T-cell (primary cell): ENCODE data around the gene BRI3. TPM values are rescaled to one million over a fixed set of nuclear protein-coding genes. Genes with fewer than 3 reads are reported as not detected.

ENCODE experiments used
- ATAC-seq, 4 experiments: fragments of 200-7000 bp in 3 of 4; fragments of 150-1000 bp in 1 of 4; cut with Tn5 transposase; replicated peaks in 1 of 4; 1 replicate in 3 of 4; 2 replicates in 1 of 4; pipeline ENCODE4 v1.10.0; 2021; ENCODE audit warnings: moderate library complexity in 3 of 4, mild to moderate bottlenecking in 2 of 4, moderate number of reproducible peaks in 1 of 4
- CTCF ChIA-PET, 2 donors: fragments of 300-600 bp; sonication (Branson Sonifier 250); formaldehyde crosslinking; loops; one replicate each; lab custom pipeline; 2022; ENCODE audit warnings: antibody characterized with exemption in 2 of 2; lab: Charles Lee
- POLR2A ChIA-PET, 2 donors: fragments of 300-600 bp; sonication (Branson Sonifier 250); formaldehyde crosslinking; loops; one replicate each; lab custom pipeline; 2022; ENCODE audit warnings: antibody characterized with exemption in 2 of 2; lab: Charles Lee
- DNase-seq, 35 experiments: peaks; one replicate each; pipeline versions ENCODE4 v3.0.0 to v3.0.0-alpha.2; 2013 to 2023
- H3K27ac ChIP-seq: one replicate; pipeline ENCODE4 v1.5.1; 2013; ENCODE audit warnings: low read length
- H3K27me3 ChIP-seq, 2 experiments: replicated peaks in 1 of 2; 1 replicate in 1 of 2; 2 replicates in 1 of 2; pipeline versions ENCODE4 v1.6.1 to v1.7.0; 2013; ENCODE audit warnings: low read length in 1 of 2, mixed read lengths in 1 of 2; ENCODE audit not compliant: control insufficient read depth in 2 of 2, insufficient read depth in 2 of 2; ENCODE audit errors: extremely low read depth in 1 of 2
- H3K36me3 ChIP-seq, 2 donors: 1 replicate in 1 of 2; 2 replicates in 1 of 2; pipeline versions ENCODE4 v1.6.1 to v1.7.0; 2013; ENCODE audit warnings: low read length in 1 of 2; ENCODE audit not compliant: control insufficient read depth in 2 of 2, insufficient read depth in 1 of 2; ENCODE audit errors: extremely low read depth in 1 of 2
- H3K4me1 ChIP-seq, 2 experiments: 1 replicate in 1 of 2; 2 replicates in 1 of 2; pipeline versions ENCODE4 v1.6.1 to v1.7.0; 2013; ENCODE audit warnings: low read length in 2 of 2, mixed read lengths in 1 of 2; ENCODE audit not compliant: insufficient read depth in 2 of 2, control insufficient read depth in 1 of 2; ENCODE audit errors: extremely low read depth in 1 of 2
- H3K4me3 ChIP-seq, 2 donors: 1 replicate in 1 of 2; 2 replicates in 1 of 2; pipeline versions ENCODE4 v1.5.1 to v1.7.0; 2013; ENCODE audit warnings: mild to moderate bottlenecking in 2 of 2, low read length in 1 of 2, moderate library complexity in 1 of 2; ENCODE audit not compliant: control insufficient read depth in 1 of 2; ENCODE audit errors: extremely low read depth in 1 of 2
- H3K9me3 ChIP-seq: 2 replicates; pipeline ENCODE4 v1.7.0; 2013
- H3K27ac Mint-ChIP-seq, 2 donors: one replicate each; pipeline ENCODE4 v1.8.0; 2020 to 2021; ENCODE audit warnings: mild to moderate bottlenecking in 2 of 2, mixed read lengths in 2 of 2
- H3K27me3 Mint-ChIP-seq, 2 donors: one replicate each; pipeline ENCODE4 v1.8.0; 2021 to 2022; ENCODE audit warnings: mixed read lengths in 2 of 2
- H3K36me3 Mint-ChIP-seq: one replicate; pipeline ENCODE4 v1.8.0; 2021; ENCODE audit warnings: mixed read lengths
- H3K4me1 Mint-ChIP-seq, 3 donors: one replicate each; pipeline ENCODE4 v1.8.0; 2020 to 2022; ENCODE audit warnings: mixed read lengths in 3 of 3, mild to moderate bottlenecking in 1 of 3
- H3K4me3 Mint-ChIP-seq, 3 donors: one replicate each; pipeline ENCODE4 v1.8.0; 2020 to 2022; ENCODE audit warnings: mild to moderate bottlenecking in 3 of 3, mixed read lengths in 3 of 3, moderate library complexity in 3 of 3
- H3K9me3 Mint-ChIP-seq, 3 donors: one replicate each; pipeline ENCODE4 v1.8.0; 2020 to 2022; ENCODE audit warnings: mixed read lengths in 3 of 3
- WGBS: methylation state at CpG from one replicate; pipeline ENCODE4 v1.1.5; 2013; ENCODE audit warnings: missing lambda C conversion rate; ENCODE audit not compliant: insufficient coverage; 5-methylcytosine and 5-hydroxymethylcytosine counted together
- total RNA-seq, 35 experiments: library from RNA in 6 of 35; stranded (reverse) in 6 of 35; fragments of 120-200 nt in 1 of 35; gene quantifications; one replicate each; pipeline versions ENCODE4 v1.2.1 to v1.2.4 and lab custom pipeline; 2013 to 2026

Gene BRI3
- total RNA-seq, 5 donors from 2014 or later (not counting 1 experiment from before 2014, with no cell fraction given), result 53.4 to 73.0 (median 61.2) TPM

DNA sequence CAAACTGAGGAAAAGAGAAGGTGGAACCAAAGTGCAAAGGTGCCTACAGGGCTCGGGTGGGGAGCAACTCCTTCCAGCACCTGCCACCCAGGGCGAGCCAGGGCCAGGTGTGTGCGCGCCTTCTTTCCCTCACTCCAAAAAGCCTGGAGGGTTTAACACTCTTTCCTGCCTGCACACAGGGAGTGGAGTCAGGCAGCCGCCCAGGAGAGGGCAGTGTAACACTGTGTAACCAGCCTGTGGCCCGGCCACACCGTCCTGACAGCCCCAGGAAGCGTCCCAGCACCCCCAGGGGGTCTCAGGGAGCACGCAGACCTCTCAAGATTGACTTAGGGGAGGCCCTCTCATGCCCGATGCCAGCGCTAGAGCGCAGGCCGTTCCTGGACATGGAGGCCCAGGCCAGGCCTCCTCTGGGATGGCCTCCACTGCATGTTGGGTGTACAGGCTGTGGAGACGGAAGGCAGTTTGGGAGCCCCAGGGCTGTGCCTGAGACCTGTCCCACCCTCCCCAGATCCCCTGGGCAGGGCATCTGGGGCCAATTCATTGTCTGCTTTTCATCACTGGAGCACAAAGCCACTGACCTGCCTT lies 13.4 kb downstream of the BRI3 start:
- no peak overlapping the region for H3K4me3 ChIP-seq
- CTCF ChIA-PET, result no interaction called here
- Mint-ChIP-seq H3K9me3 (no peaks in the 10 kb centered on the region), H3K36me3 (peaks cover 2% of the 10 kb centered on the region), H3K27ac (no peak overlapping the region), H3K4me3 (no peak overlapping the region), H3K4me1 (no peaks in the 10 kb centered on the region), H3K27me3 (no peaks in the 10 kb centered on the region)
- 69% methylated on average over 13 of the region's 14 CpGs for WGBS
- POLR2A ChIA-PET, result no interaction called here
- H3K27me3 ChIP-seq, result no peaks in the 10 kb centered on the region
- ATAC-seq (peak; percentile 36 to 61 (median 52)), DNase-seq (peak in 11 of 35 experiments; percentile 14 to 33 (median 20))
- no peaks in the 10 kb centered on the region for H3K9me3 ChIP-seq
- no peak overlapping the region for H3K27ac ChIP-seq
- H3K36me3 ChIP-seq, result peaks cover 8 to 15% of the 10 kb centered on the region in 2 donors
- no peaks in the 10 kb centered on the region for H3K4me1 ChIP-seq

DNA sequence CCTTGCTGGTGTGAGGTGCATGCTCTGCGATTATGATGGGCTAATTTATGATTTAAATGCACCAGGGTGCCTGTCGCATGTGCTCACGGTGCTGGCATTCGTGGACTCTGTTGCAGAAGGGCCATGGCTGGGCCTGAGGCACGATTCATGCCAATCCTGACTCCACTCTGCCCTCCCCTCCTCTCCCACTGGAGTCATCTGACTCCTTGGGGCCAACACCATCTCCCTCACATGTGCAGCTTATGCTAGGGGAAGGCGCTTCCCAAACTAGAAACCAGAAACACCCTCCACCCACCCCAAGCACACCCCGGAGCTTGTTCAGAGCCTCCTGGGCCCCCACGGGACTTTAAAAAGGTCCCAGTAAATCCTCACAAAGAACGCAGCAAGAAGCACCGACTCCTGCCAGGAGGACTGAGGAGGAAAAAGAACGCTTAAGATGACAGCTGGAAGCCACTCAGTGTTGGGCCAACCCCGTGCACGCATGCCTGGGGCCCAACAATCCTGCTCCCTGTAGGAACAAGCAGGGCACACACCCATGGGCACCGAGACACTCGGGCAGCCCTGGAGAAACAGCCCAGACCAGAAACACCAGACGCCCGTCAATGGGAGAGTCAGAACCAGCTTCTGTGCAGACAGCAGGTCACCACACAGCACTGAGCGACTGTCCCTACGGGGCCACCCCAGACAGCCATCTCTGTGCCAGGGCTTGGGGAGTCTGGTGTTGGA lies 14.1 kb downstream of the BRI3 start:
- H3K27me3 Mint-ChIP-seq, result no peaks in the 10 kb centered on the region
- DNase-seq, result no peak
- Histone ChIP-seq H3K9me3 (no peaks in the 10 kb centered on the region), H3K27me3 (no peaks in the 10 kb centered on the region), H3K4me1 (no peaks in the 10 kb centered on the region), H3K36me3 (peaks cover 8 to 15% of the 10 kb centered on the region in 2 donors), H3K4me3 (no peak overlapping the region), H3K27ac (no peak overlapping the region)
- WGBS, result 95% methylated on average over 14 of the region's 19 CpGs
- no peak overlapping the region for H3K27ac Mint-ChIP-seq
- POLR2A ChIA-PET, result no interaction called here
- no peaks in the 10 kb centered on the region for H3K4me1 Mint-ChIP-seq
- CTCF ChIA-PET, result no interaction called here
- peaks cover 2% of the 10 kb centered on the region for H3K36me3 Mint-ChIP-seq
- peak in 1 of 4 experiments; percentile 16 for ATAC-seq
- no peaks in the 10 kb centered on the region for H3K9me3 Mint-ChIP-seq
- H3K4me3 Mint-ChIP-seq, result no peak overlapping the region

DNA sequence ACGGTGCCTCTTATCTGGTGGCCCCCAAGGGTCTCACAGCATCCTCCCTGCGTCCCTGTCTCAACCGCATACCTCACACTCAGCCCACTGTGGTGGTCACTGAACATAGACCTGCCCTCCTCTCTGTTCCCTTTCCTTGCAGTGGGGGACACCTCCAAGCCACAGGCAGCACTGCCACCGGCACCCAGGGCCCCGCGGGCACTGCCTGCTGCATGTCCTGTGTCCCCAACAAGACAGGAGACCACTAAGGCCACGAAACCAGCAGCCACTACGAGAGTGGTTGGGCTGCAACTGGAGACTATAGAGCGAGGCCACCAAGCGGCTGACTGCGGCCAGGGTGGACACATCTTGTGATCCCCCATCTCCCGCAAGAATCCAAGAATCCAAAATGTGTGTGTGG lies 15.3 kb downstream of the BRI3 start:
- POLR2A ChIA-PET, result no interaction called here
- Mint-ChIP-seq H3K9me3 (no peaks in the 10 kb centered on the region), H3K4me1 (no peaks in the 10 kb centered on the region), H3K4me3 (no peak overlapping the region), H3K27me3 (no peaks in the 10 kb centered on the region), H3K27ac (no peak overlapping the region), H3K36me3 (no peaks in the 10 kb centered on the region)
- H3K36me3 ChIP-seq, result peaks cover 8 to 12% of the 10 kb centered on the region in 2 donors
- H3K27me3 ChIP-seq, result no peaks in the 10 kb centered on the region
- DNase-seq, result no peak
- WGBS, result 88% methylated on average over 8 of the region's 12 CpGs
- CTCF ChIA-PET, result no interaction called here
- no peak overlapping the region for H3K27ac ChIP-seq
- no peaks in the 10 kb centered on the region for H3K9me3 ChIP-seq
- H3K4me1 ChIP-seq, result no peaks in the 10 kb centered on the region
- H3K4me3 ChIP-seq, result no peak overlapping the region
- ATAC-seq, result no peak

DNA sequence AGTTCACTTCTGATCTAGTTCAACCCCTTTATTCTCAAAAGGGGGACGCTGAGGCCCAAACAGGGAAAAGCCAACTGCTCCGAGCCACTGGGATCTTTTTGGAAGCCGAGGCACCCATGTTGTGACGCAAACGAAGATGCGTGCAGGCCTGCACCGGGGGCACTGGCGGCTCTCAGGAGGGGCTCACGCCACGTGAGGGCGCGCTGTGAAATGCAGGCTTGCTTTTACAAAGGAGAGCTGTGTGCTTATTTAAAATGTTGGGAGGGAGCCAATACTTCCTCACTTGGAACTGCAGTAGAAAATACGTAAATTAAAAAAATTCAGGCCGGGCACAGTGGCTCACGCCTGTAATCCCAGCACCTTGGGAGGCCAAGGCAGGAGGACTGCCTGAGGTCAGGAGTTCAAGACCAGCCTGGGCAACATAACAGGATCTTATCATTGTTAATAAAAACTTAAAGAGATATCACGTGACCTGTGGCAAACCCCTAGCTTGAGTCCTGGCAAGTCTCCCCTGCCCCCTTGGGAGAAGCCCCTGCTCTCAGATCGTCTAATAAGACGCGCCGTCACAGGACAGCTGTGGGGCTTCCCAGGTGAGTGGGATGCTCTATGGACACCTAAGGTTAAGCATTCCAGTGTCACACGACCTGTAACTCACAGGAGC lies 16.3 kb downstream of the BRI3 start:
- Histone ChIP-seq H3K27ac (no peak overlapping the region), H3K4me1 (no peaks in the 10 kb centered on the region), H3K9me3 (no peaks in the 10 kb centered on the region), H3K4me3 (no peak overlapping the region), H3K36me3 (peaks cover 6 to 8% of the 10 kb centered on the region in 2 donors), H3K27me3 (no peaks in the 10 kb centered on the region)
- no peak overlapping the region for H3K27ac Mint-ChIP-seq
- no peaks in the 10 kb centered on the region for H3K4me1 Mint-ChIP-seq
- 93% methylated on average over 18 of the region's 21 CpGs for WGBS
- no peaks in the 10 kb centered on the region for H3K36me3 Mint-ChIP-seq
- H3K27me3 Mint-ChIP-seq, result no peaks in the 10 kb centered on the region
- DNase-seq, result no peak
- no peak for ATAC-seq
- no peak overlapping the region for H3K4me3 Mint-ChIP-seq
- POLR2A ChIA-PET, result no interaction called here
- H3K9me3 Mint-ChIP-seq, result no peaks in the 10 kb centered on the region
- CTCF ChIA-PET, result no interaction called here

DNA sequence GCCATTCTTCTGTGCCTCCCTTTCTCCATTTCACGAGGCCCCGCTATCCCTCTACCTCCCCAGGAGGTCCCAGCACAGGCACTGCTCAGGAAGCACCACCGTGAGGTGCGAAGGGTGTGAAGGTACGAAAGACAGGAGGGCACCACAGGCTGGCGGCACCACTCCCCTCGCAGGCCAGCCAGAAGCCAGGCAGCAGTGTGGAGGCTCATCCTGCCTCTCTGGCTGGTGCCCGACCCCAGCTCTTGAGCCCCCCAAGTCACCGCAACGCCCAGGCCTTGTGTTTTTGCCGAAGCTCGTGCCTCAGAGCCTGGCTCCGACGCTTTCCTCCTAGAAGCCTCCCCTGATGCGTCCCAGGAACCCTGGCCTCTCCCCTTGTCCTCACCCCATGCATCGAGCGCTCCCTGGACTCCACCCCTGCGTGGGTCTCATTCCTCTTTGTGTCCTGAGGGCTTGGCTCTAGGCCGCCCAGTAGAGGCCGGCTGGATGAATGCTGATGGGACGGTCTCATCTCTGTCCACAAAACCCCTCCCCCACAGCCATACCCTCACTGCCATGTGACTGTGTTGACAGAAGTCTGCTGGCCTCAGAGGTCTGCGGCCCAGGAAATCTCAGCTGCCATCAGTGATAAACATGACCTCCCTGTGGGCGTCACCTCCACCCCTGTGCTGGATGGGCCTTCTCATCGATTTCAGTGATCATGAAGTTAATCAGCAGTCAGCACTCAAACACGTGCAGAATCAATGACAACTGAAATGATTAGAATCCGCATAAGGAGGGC lies 19.3 kb downstream of the BRI3 start:
- Histone ChIP-seq H3K4me1 (no peaks in the 10 kb centered on the region), H3K9me3 (no peaks in the 10 kb centered on the region), H3K27ac (no peak overlapping the region), H3K27me3 (no peaks in the 10 kb centered on the region), H3K4me3 (no peak overlapping the region), H3K36me3 (peaks cover 0 to 3% of the 10 kb centered on the region in 2 donors)
- H3K4me3 Mint-ChIP-seq, result no peak overlapping the region
- ChIA-PET POLR2A (no interaction called here), CTCF (no interaction called here)
- no peaks in the 10 kb centered on the region for H3K36me3 Mint-ChIP-seq
- H3K27me3 Mint-ChIP-seq, result no peaks in the 10 kb centered on the region
- ATAC-seq (no peak), DNase-seq (no peak)
- H3K9me3 Mint-ChIP-seq, result no peaks in the 10 kb centered on the region
- WGBS, result 94% methylated on average over 18 of the region's 26 CpGs
- H3K4me1 Mint-ChIP-seq, result no peaks in the 10 kb centered on the region
- no peak overlapping the region for H3K27ac Mint-ChIP-seq

DNA sequence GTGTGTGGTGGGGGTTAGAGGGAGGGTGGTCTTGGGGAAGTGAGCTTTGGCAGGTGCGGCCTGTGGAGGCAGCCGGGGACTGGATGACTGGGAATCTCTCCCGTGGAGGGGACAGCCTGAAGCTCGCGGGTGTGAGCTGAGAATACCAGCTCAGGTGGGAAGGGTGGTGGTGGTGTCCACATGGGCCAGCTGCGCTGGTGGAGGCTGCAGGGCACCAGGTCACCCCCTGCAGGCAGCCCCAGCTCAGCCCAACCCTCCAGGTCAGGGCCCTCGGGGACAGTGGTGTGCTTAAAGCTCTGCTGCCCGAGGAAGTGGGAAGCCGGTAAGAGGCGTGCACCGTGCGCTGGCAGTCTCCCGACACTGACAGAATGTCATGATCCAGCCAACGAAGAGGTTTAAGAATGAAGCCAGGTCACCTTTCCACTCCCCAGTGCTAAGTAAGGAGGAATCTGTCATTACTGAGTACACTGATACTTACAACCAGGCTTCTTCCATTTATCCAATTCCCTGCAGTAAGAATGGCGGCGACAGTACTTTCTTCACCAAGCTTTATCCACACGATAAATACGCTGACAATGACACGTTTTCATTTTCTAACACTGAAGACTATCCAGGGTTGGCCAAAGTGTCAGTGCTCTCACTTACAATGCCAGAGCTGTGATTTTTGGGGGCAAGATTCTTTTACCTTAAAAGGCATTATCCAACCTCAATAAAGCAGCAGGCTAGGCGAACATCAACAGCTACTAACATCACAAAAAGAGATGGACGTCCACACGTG lies 20.4 kb downstream of the BRI3 start:
- Mint-ChIP-seq H3K36me3 (no peaks in the 10 kb centered on the region), H3K27me3 (no peaks in the 10 kb centered on the region), H3K27ac (no peak overlapping the region), H3K9me3 (no peaks in the 10 kb centered on the region), H3K4me3 (no peak overlapping the region), H3K4me1 (no peaks in the 10 kb centered on the region)
- no peaks in the 10 kb centered on the region for H3K27me3 ChIP-seq
- H3K27ac ChIP-seq, result no peak overlapping the region
- H3K36me3 ChIP-seq, result peaks cover 0 to under 1% of the 10 kb centered on the region in 2 donors
- ChIA-PET CTCF (no interaction called here), POLR2A (no interaction called here)
- H3K4me3 ChIP-seq, result no peak overlapping the region
- DNase-seq (no peak), ATAC-seq (no peak)
- no peaks in the 10 kb centered on the region for H3K4me1 ChIP-seq
- no peaks in the 10 kb centered on the region for H3K9me3 ChIP-seq
- WGBS, result 83% methylated on average over 15 of the region's 22 CpGs
